ENCODE results near the gene PPP1R14C.

Gene PPP1R14C

GRCh38 chr6:150275489-150275888 lies 132.6 kb downstream of the PPP1R14C start:
- DNase-seq, result no peak

GRCh38 chr6:150276168-150276936 lies 133.5 kb downstream of the PPP1R14C start:
- no peak for DNase-seq

GRCh38 chr6:150276937-150277742 lies 134.3 kb downstream of the PPP1R14C start:
- DNase-seq, result no peak

GRCh38 chr6:150279533-150279932 lies 136.7 kb downstream of the PPP1R14C start:
- no peak for DNase-seq

- DNase-seq, result no peak
These were observed 137.9 kb downstream of the PPP1R14C start for GRCh38 chr6:150280703-150281102.

GRCh38 chr6:150281767-150282166 lies 138.9 kb downstream of the PPP1R14C start:
- no peak for DNase-seq

GRCh38 chr6:150282806-150283205 lies 140.0 kb downstream of the PPP1R14C start:
- DNase-seq, result no peak

GRCh38 chr6:150286460-150286859 lies 143.6 kb downstream of the PPP1R14C start:
- DNase-seq, result no peak

GRCh38 chr6:150286912-150287311 lies 144.1 kb downstream of the PPP1R14C start:
- no peak for DNase-seq

- DNase-seq, result no peak
These were observed 145.6 kb downstream of the PPP1R14C start for GRCh38 chr6:150288456-150288855.

- no peak for DNase-seq
These were observed 146.7 kb downstream of the PPP1R14C start for GRCh38 chr6:150289454-150290071.

- no peak for DNase-seq
These were observed 147.6 kb downstream of the PPP1R14C start for GRCh38 chr6:150290429-150290828.

- no peak for DNase-seq
These were observed 149.3 kb downstream of the PPP1R14C start for GRCh38 chr6:150291968-150292710.

- DNase-seq, result no peak
These were observed 150.2 kb downstream of the PPP1R14C start for GRCh38 chr6:150293019-150293418.

- DNase-seq, result no peak
These were observed 150.8 kb downstream of the PPP1R14C start for GRCh38 chr6:150293423-150294173.

GRCh38 chr6:150296890-150297289 lies 154.0 kb downstream of the PPP1R14C start:
- DNase-seq, result no peak

GRCh38 chr6:150297327-150298029 lies 154.6 kb downstream of the PPP1R14C start:
- no peak for DNase-seq

- DNase-seq, result no peak
These were observed 155.2 kb downstream of the PPP1R14C start for GRCh38 chr6:150298030-150298380.

- no peak for DNase-seq
These were observed 155.8 kb downstream of the PPP1R14C start for GRCh38 chr6:150298676-150299075.
